ENCODE measurements around the gene WWOX.

Gene WWOX

GRCh38 chr16:78446992-78447563 lies 347.6 kb downstream of the WWOX start:
- DNase-seq, result no peak
- intact Hi-C loops (cut with DNase I), result no loop called here

- DNase-seq, result no peak
- intact Hi-C loops (cut with DNase I), result no loop called here
Measured at GRCh38 chr16:78448658-78449271, 349.3 kb downstream of the WWOX start.

- no peak for DNase-seq
- intact Hi-C loops (cut with DNase I), result no loop called here
Measured at GRCh38 chr16:78450255-78450654, 350.8 kb downstream of the WWOX start.

GRCh38 chr16:78452025-78452555 lies 352.6 kb downstream of the WWOX start:
- intact Hi-C loops (cut with DNase I), result no loop called here
- no peak for DNase-seq

GRCh38 chr16:78455861-78456260 lies 356.4 kb downstream of the WWOX start:
- intact Hi-C loops (cut with DNase I), result no loop called here
- DNase-seq, result no peak

GRCh38 chr16:78458588-78458987 lies 359.1 kb downstream of the WWOX start:
- intact Hi-C loops (cut with DNase I), result no loop called here
- DNase-seq, result no peak

- intact Hi-C loops (cut with DNase I), result no loop called here
- no peak for DNase-seq
Measured at GRCh38 chr16:78460428-78460827, 361.0 kb downstream of the WWOX start.

- intact Hi-C loops (cut with DNase I), result no loop called here
- no peak for DNase-seq
Measured at GRCh38 chr16:78461087-78461486, 361.6 kb downstream of the WWOX start.

- intact Hi-C loops (cut with DNase I), result no loop called here
- DNase-seq, result no peak
Measured at GRCh38 chr16:78461496-78462287, 362.2 kb downstream of the WWOX start.

GRCh38 chr16:78462288-78463208 lies 363.1 kb downstream of the WWOX start:
- peak in 1 of 10 donors; percentile 15 for DNase-seq
- intact Hi-C loops (cut with DNase I), result no loop called here

- DNase-seq, result no peak
- intact Hi-C loops (cut with DNase I), result no loop called here
Measured at GRCh38 chr16:78463591-78463990, 364.1 kb downstream of the WWOX start.

GRCh38 chr16:78464833-78465232 lies 365.4 kb downstream of the WWOX start:
- DNase-seq, result no peak
- intact Hi-C loops (cut with DNase I), result no loop called here

GRCh38 chr16:78465730-78466129 lies 366.3 kb downstream of the WWOX start:
- DNase-seq, result no peak
- intact Hi-C loops (cut with DNase I), result no loop called here

GRCh38 chr16:78469787-78470186 lies 370.3 kb downstream of the WWOX start:
- intact Hi-C loops (cut with DNase I), result no loop called here
- no peak for DNase-seq

- intact Hi-C loops (cut with DNase I), result no loop called here
- no peak for DNase-seq
Measured at GRCh38 chr16:78473031-78473699, 373.7 kb downstream of the WWOX start.

GRCh38 chr16:78474762-78475161 lies 375.3 kb downstream of the WWOX start:
- intact Hi-C loops (cut with DNase I), result no loop called here
- no peak for DNase-seq

- DNase-seq, result no peak
- intact Hi-C loops (cut with DNase I), result no loop called here
Measured at GRCh38 chr16:78476615-78477014, 377.2 kb downstream of the WWOX start.

- intact Hi-C loops (cut with DNase I), result no loop called here
- no peak for DNase-seq
Measured at GRCh38 chr16:78478267-78478861, 378.9 kb downstream of the WWOX start.

- intact Hi-C loops (cut with DNase I), result no loop called here
- no peak for DNase-seq
Measured at GRCh38 chr16:78479723-78480122, 380.3 kb downstream of the WWOX start.

- no peak for DNase-seq
- intact Hi-C loops (cut with DNase I), result no loop called here
Measured at GRCh38 chr16:78480588-78480987, 381.1 kb downstream of the WWOX start.

Measured in posterior cingulate gyrus (tissue), 11 donors.